22Rv1 (cell line): ENCODE measurements around the gene LAMC1.

Experiments used
- H3K27ac ChIP-seq: fragments of 450-650 bp; 2 replicates; pipeline ENCODE4 v1.5.1; 2017
- CTCF ChIP-seq: fragments of 450-650 bp; IDR thresholded peaks from 2 replicates; pipeline ENCODE4 v1.5.1; 2017; ENCODE audit warnings: mild to moderate bottlenecking
- ZFX ChIP-seq: fragments of 450-650 bp; IDR thresholded peaks from 2 replicates; pipeline ENCODE4 v1.6.1; 2017; ENCODE audit warnings: antibody characterized with exemption, borderline replicate concordance

Gene LAMC1

GRCh38 chr1:183074215-183074614 is 51.0 kb downstream of the LAMC1 start:
- TF ChIP-seq ZFX (no peak), CTCF (no peak)
- no peak overlapping the region for H3K27ac ChIP-seq

- no peak overlapping the region for H3K27ac ChIP-seq
- no peak for TF ChIP-seq CTCF
- TF ChIP-seq ZFX = no peak
Observed at GRCh38 chr1:183075861-183076260, 52.6 kb downstream of the LAMC1 start.

- H3K27ac ChIP-seq = no peak overlapping the region
- TF ChIP-seq ZFX = no peak
- TF ChIP-seq CTCF = no peak
Observed at GRCh38 chr1:183077097-183077496, 53.9 kb downstream of the LAMC1 start.

GRCh38 chr1:183079712-183080388 is 56.6 kb downstream of the LAMC1 start:
- TF ChIP-seq ZFX = no peak
- no peak overlapping the region for H3K27ac ChIP-seq

- TF ChIP-seq ZFX (no peak), CTCF (no peak)
- no peak overlapping the region for H3K27ac ChIP-seq
Observed at GRCh38 chr1:183080406-183080805, 57.2 kb downstream of the LAMC1 start.

GRCh38 chr1:183081402-183082120 is 58.3 kb downstream of the LAMC1 start:
- TF ChIP-seq ZFX = no peak
- no peak for TF ChIP-seq CTCF
- H3K27ac ChIP-seq = no peak overlapping the region

- no peak overlapping the region for H3K27ac ChIP-seq
- no peak for TF ChIP-seq ZFX
- no peak for TF ChIP-seq CTCF
Observed at GRCh38 chr1:183082650-183083049, 59.4 kb downstream of the LAMC1 start.
